HG03442 (cell line): ENCODE data around the gene TESPA1.

Experiments
- ATAC-seq: cut with Tn5 transposase; IDR thresholded peaks from one replicate; pipeline ENCODE4 v1.9.1; 2021; ENCODE audit warnings: mild to moderate bottlenecking, moderate library complexity; ENCODE audit not compliant: unreplicated experiment

TESPA1 gene, protein sequence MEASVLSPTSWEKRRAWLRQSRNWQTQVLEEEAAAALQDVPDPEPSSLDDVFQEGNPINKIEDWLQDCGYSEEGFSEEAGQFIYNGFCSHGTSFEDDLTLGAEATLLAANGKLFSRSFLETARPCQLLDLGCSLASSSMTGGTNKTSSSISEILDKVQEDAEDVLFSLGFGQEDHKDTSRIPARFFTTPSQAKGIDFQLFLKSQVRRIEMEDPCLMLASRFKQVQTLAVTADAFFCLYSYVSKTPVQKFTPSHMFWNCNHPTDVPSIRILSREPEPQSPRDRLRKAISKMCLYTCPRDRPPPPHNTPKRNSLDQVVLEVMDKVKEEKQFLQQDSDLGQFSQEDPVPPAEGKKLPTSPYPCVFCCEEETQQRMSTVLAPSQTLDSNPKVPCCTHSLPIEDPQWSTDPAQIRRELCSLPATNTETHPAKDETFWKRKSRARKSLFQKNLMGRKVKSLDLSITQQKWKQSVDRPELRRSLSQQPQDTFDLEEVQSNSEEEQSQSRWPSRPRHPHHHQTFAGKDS

DNA sequence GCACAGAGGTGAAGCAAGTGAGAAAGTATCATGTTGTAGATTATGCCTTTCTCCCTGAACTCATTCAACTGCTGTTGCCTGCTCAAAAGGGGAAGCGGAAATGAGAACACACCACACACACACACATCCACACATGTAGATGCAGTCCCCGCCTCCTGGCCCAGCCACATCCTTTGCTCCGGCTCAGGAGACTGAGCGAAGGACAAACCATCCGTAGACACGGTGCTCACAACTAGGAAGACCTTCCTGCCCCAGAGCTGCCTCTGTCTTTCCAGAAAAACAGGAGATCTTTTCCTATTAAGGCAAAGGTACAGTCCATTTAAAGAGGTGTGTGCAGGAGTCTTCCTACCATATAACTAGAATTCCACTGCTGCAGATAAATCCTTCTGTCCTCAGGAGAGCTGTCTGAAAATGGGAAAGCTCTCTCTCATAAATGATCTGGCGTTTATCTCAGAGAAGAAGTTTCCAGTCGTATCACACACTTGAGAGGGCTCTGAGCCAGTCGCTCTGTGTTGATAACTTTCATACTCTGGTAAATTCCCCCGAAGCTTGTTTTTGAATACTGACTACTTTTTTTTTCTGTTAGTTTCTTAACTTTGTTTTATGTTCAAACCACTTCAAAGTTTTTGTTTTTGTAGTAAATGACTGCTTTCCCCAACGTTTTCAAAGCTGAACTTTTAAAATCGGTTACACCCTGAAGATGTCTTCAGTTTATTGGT, at the start of gene TESPA1:
Gene TESPA1 (minus strand): TSS at position 105 of the 719 bp plus-strand sequence. CDS start 10,200 bp downstream, outside the sequence.
- ATAC-seq: peak; percentile 96

DNA sequence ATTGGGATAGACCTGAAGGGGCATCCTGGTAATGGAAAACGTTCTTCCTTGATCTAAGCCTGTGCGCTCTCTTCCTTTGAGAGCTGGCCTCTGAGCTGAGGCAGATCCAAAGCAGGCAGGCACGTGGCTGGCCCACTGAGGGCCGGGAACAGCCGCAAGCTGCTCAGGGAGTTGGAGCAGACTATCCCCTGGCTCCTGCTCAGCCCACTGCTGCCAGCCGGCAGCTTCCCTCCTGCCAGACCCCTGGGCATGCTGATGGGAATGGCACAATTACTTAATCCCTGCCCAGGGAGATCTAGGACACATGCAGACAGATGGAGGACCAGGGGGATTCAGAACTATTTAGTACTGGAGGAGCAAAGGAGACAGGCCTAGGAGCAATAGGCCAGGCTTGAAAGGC, 49.7 kb upstream of the TESPA1 start:
- no peak for ATAC-seq

DNA sequence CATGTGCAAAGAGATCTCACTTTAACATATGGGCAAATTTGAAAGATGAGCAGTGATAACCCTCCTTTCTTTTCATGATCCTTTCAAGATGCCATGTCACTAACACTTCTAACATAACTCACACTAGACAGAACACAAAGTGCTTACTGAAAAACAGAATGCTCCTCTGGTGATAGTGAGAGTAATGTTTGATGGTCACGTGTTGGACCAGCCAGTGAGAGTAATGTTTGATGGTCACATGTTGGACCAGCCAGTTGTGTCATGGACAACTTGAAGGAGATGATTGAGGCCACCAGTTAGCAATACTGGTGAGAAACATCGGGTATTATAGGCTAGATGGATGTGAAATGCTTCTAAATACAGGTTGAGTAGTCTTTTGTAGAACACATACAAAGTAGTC, 40.9 kb upstream of the TESPA1 start:
- ATAC-seq: no peak

DNA sequence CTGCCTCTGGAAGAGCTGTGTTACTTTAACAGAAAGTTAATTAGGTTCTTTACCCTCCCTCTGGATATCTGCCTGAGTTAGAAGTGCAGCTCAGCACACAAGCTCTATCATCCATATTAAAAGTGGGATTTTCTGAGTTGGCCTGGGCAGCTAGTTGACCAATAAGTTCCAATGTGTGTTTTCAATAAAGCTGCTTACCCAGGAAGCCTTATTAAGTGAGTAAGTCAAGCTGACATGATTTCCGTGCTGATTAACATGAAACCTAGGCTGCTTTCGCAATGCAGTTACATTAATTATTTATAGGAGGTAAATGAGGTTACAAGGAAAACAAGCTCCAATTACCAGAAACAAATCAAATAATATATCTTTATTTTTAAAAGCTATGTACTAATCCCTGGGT, 40.0 kb upstream of the TESPA1 start:
- ATAC-seq: no peak

DNA sequence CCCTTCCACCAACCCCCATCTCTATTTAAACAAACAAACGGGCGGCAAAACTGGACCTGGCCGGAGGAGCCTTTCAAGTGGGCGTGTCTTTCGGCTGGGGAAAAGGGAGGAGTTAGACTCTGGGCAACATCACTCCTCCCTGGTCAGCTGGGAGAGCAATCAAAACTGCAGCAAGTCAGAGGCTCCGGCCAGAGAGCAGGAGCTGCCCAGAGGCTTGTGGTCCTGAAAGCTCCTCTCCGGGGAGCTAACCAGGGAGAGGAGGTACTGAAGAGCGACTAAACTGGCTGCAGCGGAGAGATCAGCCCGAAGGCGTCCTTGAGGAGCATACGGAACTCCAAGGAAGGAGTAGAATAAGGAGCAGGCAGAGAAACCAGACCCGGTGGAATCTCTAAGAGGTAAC, 35.2 kb upstream of the TESPA1 start, which contains the start of gene NEUROD4:
Gene NEUROD4 (plus strand): TSS at position 191 of the 400 bp plus-strand sequence. CDS start 6,466 bp downstream, outside the sequence.
- no peak for ATAC-seq

DNA sequence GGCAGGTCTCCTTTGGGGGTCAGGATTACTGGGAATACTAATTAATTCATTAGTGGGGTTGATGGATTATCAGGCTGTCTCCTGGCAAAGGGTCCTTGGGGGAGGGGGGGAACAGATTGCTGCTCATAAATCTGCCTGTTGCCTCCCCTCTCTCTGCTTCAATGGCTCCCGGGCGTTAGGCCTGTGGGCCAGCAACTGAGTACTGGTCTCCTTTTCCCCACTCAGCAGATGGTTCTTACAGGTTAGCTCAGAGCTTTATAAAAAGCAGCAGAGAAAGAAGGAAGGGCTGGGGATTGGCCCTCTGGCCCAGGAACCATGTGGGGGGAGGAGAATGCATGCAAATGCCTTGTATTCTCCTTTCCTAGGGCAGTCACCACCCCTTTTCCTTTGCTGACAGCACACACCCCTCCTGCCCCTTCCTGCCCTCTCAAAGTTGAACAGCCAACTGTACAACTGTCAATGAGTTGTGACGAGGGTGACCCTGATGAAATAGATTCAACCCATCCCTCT, 32.9 kb upstream of the TESPA1 start:
- no peak for ATAC-seq

DNA sequence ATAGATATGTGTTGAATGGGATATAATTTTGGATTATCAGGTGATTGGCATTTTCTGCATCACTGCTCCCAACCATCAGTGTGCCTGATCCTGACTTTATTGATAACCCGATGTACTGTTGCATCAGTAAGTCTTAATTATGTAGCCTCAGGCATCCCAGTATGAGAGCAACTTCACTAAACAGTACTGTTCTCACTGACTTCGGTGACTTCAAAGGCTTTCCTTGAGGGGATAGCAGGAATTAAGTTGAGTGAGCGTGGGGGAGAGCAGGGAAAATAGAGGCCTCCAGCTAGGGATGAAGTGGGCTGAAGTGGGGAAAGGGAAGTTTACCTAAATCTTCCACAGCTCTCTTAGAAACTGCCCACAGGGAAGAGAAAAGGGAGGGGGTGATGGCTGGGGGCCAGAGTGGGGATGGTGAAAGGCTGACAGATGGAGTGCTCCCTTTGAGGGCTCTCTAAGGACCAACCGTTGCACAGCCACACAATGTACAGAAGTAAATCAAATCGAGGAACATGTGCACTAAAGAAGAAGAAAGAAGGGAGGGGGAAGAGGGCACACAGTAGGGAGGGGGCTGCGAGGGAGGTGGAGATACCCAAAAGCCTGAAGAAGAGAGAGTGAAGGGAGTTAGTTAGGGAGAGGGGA, 24.5 kb upstream of the TESPA1 start:
- ATAC-seq: no peak

DNA sequence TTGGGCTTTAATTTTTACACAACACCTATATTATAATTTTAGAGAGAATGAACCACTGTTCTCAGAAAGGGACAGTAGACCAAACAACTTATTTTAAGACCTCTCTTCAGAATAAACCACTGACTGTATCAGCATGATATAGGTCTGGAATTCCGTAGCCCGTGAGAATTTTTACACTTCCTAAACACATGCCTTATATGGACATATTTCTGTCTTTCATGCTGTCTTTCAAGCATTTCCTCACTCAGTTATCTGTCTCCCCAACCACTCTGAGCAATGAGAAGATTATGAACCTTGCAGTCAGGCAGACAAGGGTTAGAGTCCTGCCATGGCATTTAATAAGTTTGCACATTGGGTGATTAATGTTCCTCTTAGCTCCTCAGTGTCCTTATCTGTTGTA, 17.8 kb upstream of the TESPA1 start:
- no peak for ATAC-seq

DNA sequence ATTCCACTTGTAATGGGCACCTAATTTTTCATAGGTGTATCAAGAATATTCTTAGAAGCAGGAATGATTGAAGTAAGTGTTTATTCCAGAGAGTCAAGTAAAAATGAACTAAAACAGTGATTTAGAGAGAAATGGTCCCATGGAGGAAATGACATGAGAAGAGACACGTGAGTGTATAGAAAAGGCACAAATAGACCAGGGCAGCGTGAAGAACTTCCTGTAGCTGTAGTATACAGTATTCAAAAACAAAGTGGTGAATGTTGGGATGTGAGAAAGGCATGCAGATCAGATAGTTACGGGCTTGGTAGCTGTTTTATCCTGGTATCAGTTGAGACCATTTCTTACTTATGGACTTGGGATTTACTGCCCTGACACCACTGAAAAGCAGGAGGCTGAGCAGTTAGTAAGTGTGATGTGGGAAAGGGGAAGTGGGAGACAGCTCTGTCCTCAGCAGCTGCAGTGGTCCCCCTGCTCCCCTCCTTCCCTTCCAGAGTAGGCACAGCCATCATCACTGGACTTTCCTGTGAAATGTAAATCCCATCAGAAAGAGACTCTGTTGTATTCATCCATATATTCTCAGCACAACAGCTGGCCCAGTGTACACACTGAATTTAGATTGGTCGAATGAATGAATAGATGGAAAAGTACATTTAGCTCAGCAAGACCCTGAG, 16.8 kb upstream of the TESPA1 start:
- ATAC-seq: no peak

DNA sequence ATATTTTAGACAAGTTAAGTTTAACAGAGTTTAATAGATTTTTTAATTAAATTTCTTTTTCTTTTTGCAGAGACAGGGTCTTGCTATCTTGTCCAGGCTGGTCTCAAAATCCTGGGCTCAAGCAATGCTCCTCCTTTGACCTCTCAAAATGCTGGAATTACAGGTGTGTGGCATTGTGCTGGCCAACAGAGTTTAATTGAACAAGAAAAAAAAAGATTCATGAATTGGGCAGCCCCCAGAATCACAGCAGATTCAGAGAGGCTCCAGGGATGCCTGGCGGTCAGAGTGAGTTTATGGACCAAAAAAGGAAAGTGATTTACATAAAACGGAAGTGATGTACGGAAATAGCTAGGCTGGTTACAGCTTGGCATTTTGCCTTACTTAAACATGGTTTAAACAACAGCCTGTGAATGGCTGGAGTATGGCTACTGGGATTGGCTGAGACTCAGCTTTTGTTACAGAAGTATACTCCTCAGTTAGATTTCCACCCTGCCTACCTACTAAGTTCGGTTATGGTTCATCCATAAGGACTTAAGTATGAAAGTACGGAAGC, 14.5 kb upstream of the TESPA1 start:
- no peak for ATAC-seq

DNA sequence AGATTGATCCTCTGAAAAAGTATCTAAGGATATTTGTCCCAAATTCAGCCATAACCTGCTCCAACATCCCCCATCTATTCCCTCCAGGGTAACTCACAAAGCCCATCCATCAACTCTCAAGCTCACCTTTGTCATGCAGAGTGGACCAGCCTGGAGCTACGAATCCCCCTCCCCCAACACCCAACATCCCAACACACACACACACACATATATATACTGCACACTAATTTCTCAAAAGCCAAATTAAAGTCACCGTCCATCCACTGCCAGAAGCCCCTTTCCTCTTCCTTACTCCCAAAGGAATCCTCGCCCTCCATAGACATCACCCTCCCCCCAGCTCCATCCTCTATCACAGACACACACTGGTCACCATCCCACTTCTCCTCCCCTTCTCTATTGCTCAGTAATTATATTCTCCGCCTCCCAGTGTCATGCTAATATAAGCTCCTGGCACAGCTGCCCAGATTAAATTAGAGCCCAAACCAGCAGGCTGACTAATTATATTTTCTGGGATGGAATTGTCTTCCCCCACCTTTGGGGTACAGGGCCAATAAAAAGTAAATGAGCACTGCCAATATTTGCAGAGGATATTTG, 13.5 kb upstream of the TESPA1 start:
- ATAC-seq: no peak

DNA sequence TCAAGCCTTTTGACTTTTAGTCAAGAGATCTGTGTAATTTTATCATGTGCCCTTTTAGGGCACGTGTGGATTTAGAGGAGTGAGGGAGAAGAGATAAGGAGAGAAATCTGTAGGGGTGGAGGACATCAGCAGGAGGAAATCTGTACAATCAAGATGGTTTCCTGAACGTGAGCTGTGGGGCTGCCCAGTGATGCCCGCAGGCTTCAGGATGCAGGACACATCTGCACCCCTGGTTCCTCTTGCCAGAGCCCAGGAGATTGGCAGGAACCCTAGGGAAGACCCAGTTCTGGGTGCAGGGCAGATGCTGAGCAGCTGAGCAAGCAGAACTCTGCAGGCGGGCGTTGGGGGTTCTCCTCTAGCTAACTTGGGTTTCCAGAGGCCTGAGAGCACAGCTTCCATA, 11.6 kb upstream of the TESPA1 start:
- no peak for ATAC-seq

DNA sequence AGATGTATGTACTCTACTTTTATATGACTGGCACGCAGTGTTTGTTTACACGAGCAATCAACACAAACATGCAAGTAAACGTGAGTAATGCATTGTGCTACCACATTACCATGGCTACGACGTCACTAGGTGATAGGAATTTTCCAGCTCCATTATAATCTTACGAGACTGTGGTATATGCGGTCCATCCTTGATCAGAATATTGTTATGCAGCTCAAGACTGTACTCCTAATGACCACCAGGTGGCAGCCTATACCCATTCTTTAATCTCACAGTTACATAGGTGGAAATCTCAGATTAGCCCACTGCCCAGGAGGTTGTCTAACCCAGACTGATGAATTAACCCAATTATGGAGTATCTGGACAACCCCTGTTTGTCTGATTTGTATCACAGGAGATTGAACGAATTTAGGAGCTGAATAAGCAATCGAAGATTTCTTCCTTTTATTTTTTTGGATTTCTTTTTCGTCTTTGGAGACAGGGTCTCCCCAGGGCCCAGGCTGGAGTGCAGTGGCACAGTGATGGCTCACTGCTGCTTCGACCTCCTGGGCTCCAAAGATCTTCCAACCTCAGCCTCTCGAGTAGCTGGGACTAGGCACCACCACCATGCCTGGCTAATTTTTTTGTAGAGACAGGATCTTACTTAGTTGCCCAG, 8.7 kb upstream of the TESPA1 start:
- ATAC-seq: peak; percentile 47

DNA sequence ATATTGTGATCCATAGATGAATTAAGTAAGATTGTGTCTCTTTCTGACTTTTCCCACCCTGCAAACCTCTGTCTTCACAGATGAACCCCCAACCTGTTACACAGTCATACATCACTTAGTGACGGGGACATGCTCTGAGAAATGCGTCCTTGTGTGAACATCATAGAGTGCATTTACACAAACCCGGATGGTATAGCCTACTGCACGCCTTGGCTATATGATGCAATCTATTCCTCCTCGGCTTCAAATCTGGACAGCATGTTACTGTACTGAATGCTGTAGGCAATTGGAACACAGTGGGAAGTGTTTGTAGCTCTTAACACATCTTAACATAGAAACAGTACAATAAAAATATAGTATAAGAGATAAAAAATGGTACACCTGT, 7.4 kb upstream of the TESPA1 start:
- ATAC-seq: peak; percentile 43

DNA sequence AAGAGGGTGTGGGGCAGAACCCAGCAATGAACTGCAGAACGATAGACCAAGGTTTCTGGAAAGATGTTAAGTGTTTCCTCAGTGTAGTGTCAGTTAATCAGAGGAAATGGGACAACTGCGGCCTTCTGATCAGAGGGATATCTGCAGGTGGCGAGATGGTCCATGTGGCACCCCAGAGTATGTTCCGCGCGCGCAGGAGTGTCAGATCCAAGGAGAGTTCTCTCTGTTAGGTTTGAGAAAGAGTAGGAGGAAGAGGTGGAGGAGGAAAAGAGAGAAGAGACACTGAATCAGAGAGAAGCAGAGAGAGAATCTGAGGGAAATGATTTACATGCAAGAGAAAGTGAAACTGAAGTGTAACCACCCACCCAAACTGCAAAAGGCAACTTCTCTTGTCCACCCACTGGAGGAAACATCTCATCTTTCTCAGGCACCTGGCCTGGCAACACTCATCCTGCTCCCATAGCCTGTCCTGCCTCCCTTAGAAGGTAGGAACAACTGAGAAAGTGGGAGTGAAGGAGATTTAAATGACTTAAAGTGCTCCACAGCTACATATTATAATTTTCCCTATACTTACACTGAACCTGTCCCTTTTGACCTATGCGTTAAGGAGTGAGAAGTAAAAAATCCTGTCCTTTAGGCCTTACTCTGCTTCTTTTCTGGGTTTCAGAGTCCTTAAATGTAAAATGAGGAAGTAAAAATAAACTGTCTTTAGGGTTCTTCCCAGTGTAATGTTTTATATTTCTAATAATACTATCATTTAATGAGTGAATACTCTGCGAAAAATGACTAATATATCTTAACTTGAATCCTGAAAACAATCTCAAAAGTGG, 6.8 kb upstream of the TESPA1 start:
- peak; percentile 68 for ATAC-seq

DNA sequence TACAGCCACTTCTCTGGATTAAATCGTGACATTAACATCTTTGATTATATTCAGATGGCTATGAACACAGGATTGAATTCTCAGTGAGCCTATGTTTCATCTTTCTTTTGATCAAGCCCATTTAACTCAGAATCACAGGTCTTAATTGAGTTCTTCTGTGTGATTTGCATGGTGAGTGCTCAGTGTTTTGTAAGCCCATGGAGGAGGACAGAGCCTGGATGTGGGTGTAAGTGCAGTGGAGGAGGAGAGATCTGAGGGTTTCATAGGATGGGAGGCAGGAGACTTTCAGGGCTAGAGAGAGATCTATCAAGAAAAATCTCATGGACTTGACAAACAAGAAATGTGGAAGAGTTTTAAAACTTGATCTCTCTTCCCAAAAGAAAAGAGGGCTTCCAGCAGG, 5.3 kb upstream of the TESPA1 start:
- no peak for ATAC-seq

DNA sequence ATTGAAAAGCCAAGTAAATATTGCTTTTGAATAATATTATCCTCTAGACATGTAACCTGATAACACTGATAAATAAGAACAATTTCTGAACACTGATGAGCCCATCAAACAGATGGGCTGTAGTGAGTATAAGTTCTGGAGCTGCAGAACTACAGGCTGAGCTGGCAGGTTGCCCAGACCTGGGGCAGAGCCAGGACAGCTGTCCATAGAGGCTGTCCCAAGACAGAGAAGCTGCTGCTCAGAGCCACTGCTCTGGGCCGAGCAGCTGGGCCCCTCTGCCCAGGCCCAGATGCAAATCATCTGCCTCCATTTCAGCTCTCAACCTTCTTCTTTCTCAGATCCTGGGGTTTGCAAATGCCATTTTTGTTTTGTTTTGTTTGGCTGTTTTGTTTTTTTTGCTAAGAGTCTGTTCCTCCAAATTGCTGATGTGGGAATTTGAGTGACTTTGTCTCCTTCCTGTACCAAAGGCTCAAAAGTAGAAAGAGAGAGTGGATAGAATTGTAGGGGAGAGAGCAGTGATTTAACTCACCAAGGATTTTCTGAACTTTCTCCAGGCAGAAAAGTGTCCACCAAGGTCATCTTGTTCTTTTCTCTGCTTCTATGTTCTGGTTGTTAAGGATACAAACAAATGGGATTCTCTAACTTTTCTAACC, 4.0 kb upstream of the TESPA1 start:
- ATAC-seq: no peak

DNA sequence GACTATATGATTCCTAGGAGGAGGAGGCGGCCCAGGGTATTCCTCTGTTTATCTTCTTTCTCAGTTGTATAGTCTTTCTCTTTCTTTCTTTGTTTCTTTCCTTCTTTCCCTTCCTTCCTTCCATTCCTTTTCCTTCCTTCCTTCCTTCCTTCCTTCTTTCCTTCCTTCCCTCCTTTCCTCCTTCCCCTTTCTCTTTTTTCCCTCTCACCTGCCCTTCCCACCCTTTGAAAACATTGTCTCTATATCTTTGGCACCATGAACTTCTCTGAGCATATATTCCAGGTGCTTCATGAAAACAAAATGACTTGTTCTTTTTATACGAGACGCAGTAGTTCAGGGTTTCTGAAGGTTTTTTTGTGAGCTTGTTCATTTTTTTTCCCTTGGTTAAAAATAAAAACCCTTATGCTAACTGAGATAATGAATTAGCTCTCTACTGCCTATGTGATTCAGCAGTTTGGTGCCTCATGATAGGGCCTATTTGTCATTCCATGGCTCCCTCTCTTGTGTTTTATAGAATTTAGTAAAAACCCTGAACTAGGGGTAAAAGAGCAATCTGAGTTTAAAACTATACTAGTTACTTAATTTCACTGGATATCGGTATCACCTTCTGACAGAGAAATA, 3.2 kb upstream of the TESPA1 start:
- no peak for ATAC-seq
